Adrenal gland (tissue), 19 donors: Measurements from ENCODE around the gene INVS. TPM values are rescaled to one million over a fixed set of nuclear protein-coding genes. Genes with fewer than 3 reads are reported as not detected.

Experiments used
- DNase-seq, 7 donors: peaks; one replicate each; pipeline ENCODE4 v3.0.0-alpha.2; 2019 to 2020
- H3K27ac ChIP-seq, 5 donors: fragments of 200-600 bp; sonication (generic) in 4 of 5; 1 replicate in 3 of 5; 2 replicates in 2 of 5; pipeline versions ENCODE4 v1.5.1 to v1.8.0; 2016 to 2020; ENCODE audit warnings: mild to moderate bottlenecking in 1 of 5
- H3K27me3 ChIP-seq: fragments of 200-600 bp; 2 replicates; pipeline ENCODE4 v1.8.0; 2021
- H3K36me3 ChIP-seq, 2 donors: fragments of 200-600 bp; replicated peaks in 1 of 2; 1 replicate in 1 of 2; 2 replicates in 1 of 2; pipeline versions ENCODE4 v1.5.1 to v1.8.0; 2018 to 2022
- H3K4me1 ChIP-seq, 2 donors: fragments of 200-600 bp; replicated peaks in 1 of 2; 1 replicate in 1 of 2; 2 replicates in 1 of 2; pipeline versions ENCODE4 v1.5.1 to v1.8.0; 2018 to 2021
- H3K4me3 ChIP-seq, 4 donors: fragments of 200-600 bp; sonication (generic) in 3 of 4; one replicate each; pipeline ENCODE4 v1.5.1; 2016 to 2018
- H3K9me3 ChIP-seq, 3 donors: fragments of 200-600 bp; sonication (generic) in 1 of 3; replicated peaks in 1 of 3; 1 replicate in 2 of 3; 2 replicates in 1 of 3; pipeline versions ENCODE4 v1.5.1 to v1.8.0; 2016 to 2021
- CTCF ChIP-seq, 6 experiments: fragments of 450-650 bp in 4 of 6; fragments of 200-600 bp in 2 of 6; sonication (generic) in 1 of 6; IDR thresholded peaks; 1 replicate in 5 of 6; 2 replicates in 1 of 6; pipeline versions ENCODE4 v1.5.1 to v1.8.0; 2016 to 2021; ENCODE audit warnings: antibody characterized with exemption in 6 of 6, mild to moderate bottlenecking in 2 of 6, moderate library complexity in 1 of 6
- POLR2A ChIP-seq, 2 donors: fragments of 450-650 bp; IDR thresholded peaks; one replicate each; pipeline ENCODE4 v1.6.1; 2017; ENCODE audit warnings: antibody characterized with exemption in 2 of 2, mild to moderate bottlenecking in 2 of 2, moderate library complexity in 1 of 2
- WGBS, 4 donors: extraction: QIAGEN DNeasy Blood & Tissue Kit in 2 of 4; methylation state at CpG; one replicate each; pipeline versions ENCODE4 v1.1.5 to v1.1.7; 2013 to 2017; 5-methylcytosine and 5-hydroxymethylcytosine counted together
- intact Hi-C, 2 donors: fragments of 100-400 bp; cut with DNase I; formaldehyde crosslinking; loops; one replicate each; pipeline versions ENCODE4 v1.14.1 to v1.15.0; 2022 to 2023
- long read RNA-seq, 10 donors: library from polyadenylated mRNA in 3 of 10; unstranded in 2 of 10; stranded (forward) in 1 of 10; transcript quantifications; one replicate each; pipeline ENCODE4 v2.0.0 and lab custom pipeline, GENCODE V29; 2021 to 2026
- polyA plus RNA-seq, 3 donors: library from polyadenylated mRNA; stranded (reverse); fragments of 200-250 nt in 2 of 3; fragments of 350-450 nt in 1 of 3; fragmentation: Illumina TruSeq in 1 of 3; extraction: RNeasy Lipid Tissue Mini Kit (QIAGEN cat#74804) in 1 of 3; gene quantifications; one replicate each; pipeline ENCODE4 v1.2.3, GENCODE V29; 2013 to 2014
- total RNA-seq, 9 donors: library from RNA; depleted of rRNA in 4 of 9; stranded (reverse); fragments of >200 nt in 4 of 9; fragments of 120-200 nt in 1 of 9; fragmentation: NEBNext Ultra II Directional in 1 of 9; extraction: Animal tissue kit (Norgen Biotek cat#: 25700) in 1 of 9; gene quantifications; one replicate each; pipeline versions ENCODE4 v1.1.0 to v1.2.4, GENCODE V29; 2013 to 2023
- donor health status: healthy with polysubstance abuse.
- donor health status: Bipolar disorder and iron deficiency.
- donor health status: DM: yes; HTN: yes; CAD: no.
- donor health status: DM: no; HTN: no; CAD: no.
- donor health status: DM: no; HTN: no; CAD: no.
- donor health status: DM: yes; HTN: yes; CAD: no.

INVS gene
- total RNA-seq (10 to 100 TPM; 16.5 to 47.7 (median 29.3) TPM), polyA plus RNA-seq (10 to 100 TPM in 1 of 3 donors, 1 to 10 TPM in 2; 6.4 to 13.5 (median 7.7) TPM)
- long read RNA-seq, donor 1, partial matches to known transcripts = 0 of 2 reads
- long read RNA-seq, donor 1, other reads (novel, unspliced or antisense) = 0 of 2 reads
- long read RNA-seq, donor 2 = 0 reads
- long read RNA-seq, donor 3, partial matches to known transcripts = 0 of 1 reads
- long read RNA-seq, donor 3, other reads (novel, unspliced or antisense) = 0 of 1 reads
- long read RNA-seq, donor 4, partial matches to known transcripts = 2 of 4 reads
- long read RNA-seq, donor 4, other reads (novel, unspliced or antisense) = 0 of 4 reads
- long read RNA-seq, donor 5, transcript INVS-201 (18 exons, 2,968 nt) = major isoform, 8 of 28 reads
- long read RNA-seq, donor 5, partial matches to known transcripts = 3 of 28 reads
- long read RNA-seq, donor 5, other reads (novel, unspliced or antisense) = 13 of 28 reads
- long read RNA-seq, donor 6, partial matches to known transcripts = 2 of 4 reads
- long read RNA-seq, donor 6, other reads (novel, unspliced or antisense) = 1 of 4 reads
- long read RNA-seq, donor 7, partial matches to known transcripts = 6 of 6 reads
- long read RNA-seq, donor 7, other reads (novel, unspliced or antisense) = 0 of 6 reads
- long read RNA-seq, donor 8, partial matches to known transcripts = 10 of 21 reads
- long read RNA-seq, donor 8, other reads (novel, unspliced or antisense) = 9 of 21 reads
- long read RNA-seq, donor 9 = 0 reads
- long read RNA-seq, donor 10, partial matches to known transcripts = 0 of 5 reads
- long read RNA-seq, donor 10, other reads (novel, unspliced or antisense) = 5 of 5 reads

- H3K27me3 ChIP-seq = no peaks in the 10 kb centered on the region
- peaks cover 0 to 4% of the 10 kb centered on the region in 2 donors for H3K36me3 ChIP-seq
- H3K27ac ChIP-seq = peak within 1 kb of the TSS; percentile 89 to 97 (median 92)
- H3K4me3 ChIP-seq = peak within 1 kb of the TSS; percentile 74 to 90 (median 84)
- peaks cover 12 to 29% of the 10 kb centered on the region in 2 donors for H3K4me1 ChIP-seq
- intact Hi-C loops = no loop called here
- WGBS, 4 donors = 0 to 2% (median 0%) methylated on average over 9 to 54 of the region's 54 CpGs
- peak; percentile 99 to 100 (median 100) for DNase-seq
- TF ChIP-seq CTCF (IDR thresholded peaks at IDR 0.05) (no peak), POLR2A (IDR thresholded peaks at IDR 0.05) (peak; percentile 72 to 94)
- no peaks in the 10 kb centered on the region for H3K9me3 ChIP-seq
Observed at GRCh38 chr9:100098887-100099721, at the start of gene INVS, which contains the start of gene ERP44. INVS (plus strand) TSS chr9:100099243; CDS start chr9:100104522, 5,279 bp downstream. ERP44 (minus strand) TSS chr9:100099000; CDS start chr9:100098840, 160 bp downstream.

- intact Hi-C loops = no loop called here
- no peak overlapping the region for H3K27ac ChIP-seq
- H3K27me3 ChIP-seq = no peaks in the 10 kb centered on the region
- no peak for DNase-seq
- no peak overlapping the region for H3K4me3 ChIP-seq
- WGBS, 4 donors = 94 to 98% (median 96%) methylated on average over 1 of the region's 1 CpG
- no peaks in the 10 kb centered on the region for H3K9me3 ChIP-seq
- TF ChIP-seq CTCF (IDR thresholded peaks at IDR 0.05) = no peak
- TF ChIP-seq POLR2A (IDR thresholded peaks at IDR 0.05) = no peak
- H3K4me1 ChIP-seq = peaks cover 0 to 9% of the 10 kb centered on the region in 2 donors
- peaks cover 0 to 6% of the 10 kb centered on the region in 2 donors for H3K36me3 ChIP-seq
Observed at GRCh38 chr9:100049551-100049950, 49.5 kb upstream of the INVS start.

GRCh38 chr9:100052375-100052774 is 46.7 kb upstream of the INVS start:
- Histone ChIP-seq H3K36me3 (peaks cover 0 to 6% of the 10 kb centered on the region in 2 donors), H3K4me1 (peaks cover 0 to 9% of the 10 kb centered on the region in 2 donors), H3K9me3 (no peaks in the 10 kb centered on the region), H3K27me3 (no peaks in the 10 kb centered on the region), H3K27ac (no peak overlapping the region), H3K4me3 (no peak overlapping the region)
- WGBS, 4 donors = 73 to 78% (median 77%) methylated on average over 6 of the region's 6 CpGs
- TF ChIP-seq CTCF (IDR thresholded peaks at IDR 0.05) = no peak
- TF ChIP-seq POLR2A (IDR thresholded peaks at IDR 0.05) = no peak
- DNase-seq = no peak
- intact Hi-C loops = no loop called here
